ENCODE results near the gene SLC35F4. TPM values are rescaled to one million over a fixed set of nuclear protein-coding genes. Genes with fewer than 3 reads are reported as not detected.

Gene SLC35F4
- total RNA-seq, 1 experiment from 2014 or later = not detected

GRCh38 chr14:57560681-57561080 lies 305.2 kb downstream of the SLC35F4 start:
- BruUV-seq (replicated peaks) = no TSS peak
- Mint-ChIP-seq H3K4me3 (ENCODE audit: unreplicated experiment) (no peak overlapping the region), H3K27ac (ENCODE audit: unreplicated experiment) (no peak overlapping the region), H3K4me1 (ENCODE audit: low read depth, unreplicated experiment) (no peaks in the 10 kb centered on the region), H3K36me3 (ENCODE audit: insufficient read depth, unreplicated experiment) (no peaks in the 10 kb centered on the region), H3K9me3 (ENCODE audit: unreplicated experiment) (no peaks in the 10 kb centered on the region), H3K27me3 (ENCODE audit: insufficient read depth, unreplicated experiment) (peaks cover 13% of the 10 kb centered on the region)
- ChIA-PET POLR2A (no interaction called here), CTCF (no interaction called here)
- Histone ChIP-seq H3K4me1 (no peaks in the 10 kb centered on the region), H3K4me3 (ENCODE audit: low read depth, low read length) (no peak overlapping the region), H3K9me3 (no peaks in the 10 kb centered on the region), H3K27me3 (replicated peaks; ENCODE audit: control insufficient read depth, insufficient read depth, low read length) (no peaks in the 10 kb centered on the region; the same call in 1 of the 2 replicates), H3K36me3 (ENCODE audit: control insufficient read depth, insufficient read depth, low read length) (no peaks in the 10 kb centered on the region)
- no peak for DNase-seq
- intact Hi-C loops (cut with micrococcal nuclease; ENCODE audit: unreplicated experiment) = no loop called here
- TF ChIP-seq CTCF (IDR thresholded peaks at IDR 0.05; ENCODE audit: insufficient read depth in 1 of 2, low read depth in 1 of 2, low read length in 1 of 2, severe bottlenecking in 1 of 2, unreplicated experiment in 1 of 2) = no peak

- POLR2A ChIA-PET = no interaction called here
- H3K9me3 Mint-ChIP-seq (ENCODE audit: unreplicated experiment) = peaks cover 2% of the 10 kb centered on the region
- no peak overlapping the region for H3K27ac Mint-ChIP-seq (ENCODE audit: unreplicated experiment)
- H3K4me1 Mint-ChIP-seq (ENCODE audit: low read depth, unreplicated experiment) = no peaks in the 10 kb centered on the region
- H3K36me3 ChIP-seq (ENCODE audit: control insufficient read depth, insufficient read depth, low read length) = no peaks in the 10 kb centered on the region
- BruUV-seq (replicated peaks) = no TSS peak
- H3K4me1 ChIP-seq = no peaks in the 10 kb centered on the region
- intact Hi-C loops (cut with micrococcal nuclease; ENCODE audit: unreplicated experiment) = no loop called here
- no peaks in the 10 kb centered on the region for H3K9me3 ChIP-seq
- CTCF ChIA-PET = no interaction called here
- H3K36me3 Mint-ChIP-seq (ENCODE audit: insufficient read depth, unreplicated experiment) = no peaks in the 10 kb centered on the region
- peaks cover 11% of the 10 kb centered on the region for H3K27me3 Mint-ChIP-seq (ENCODE audit: insufficient read depth, unreplicated experiment)
- no peak for DNase-seq
- H3K4me3 ChIP-seq (ENCODE audit: low read depth, low read length) = no peak overlapping the region
- H3K4me3 Mint-ChIP-seq (ENCODE audit: unreplicated experiment) = no peak overlapping the region
- no peaks in the 10 kb centered on the region; the same call in 1 of the 2 replicates for H3K27me3 ChIP-seq (replicated peaks; ENCODE audit: control insufficient read depth, insufficient read depth, low read length)
- no peak for TF ChIP-seq CTCF (IDR thresholded peaks at IDR 0.05; ENCODE audit: insufficient read depth in 1 of 2, low read depth in 1 of 2, low read length in 1 of 2, severe bottlenecking in 1 of 2, unreplicated experiment in 1 of 2)
Measured at GRCh38 chr14:57559576-57559975, 306.3 kb downstream of the SLC35F4 start.

GRCh38 chr14:57549765-57550420 lies 316.0 kb downstream of the SLC35F4 start:
- no TSS peak for BruUV-seq (replicated peaks)
- DNase-seq = no peak
- H3K27ac Mint-ChIP-seq (ENCODE audit: unreplicated experiment) = no peak overlapping the region
- Histone ChIP-seq H3K36me3 (ENCODE audit: control insufficient read depth, insufficient read depth, low read length) (no peaks in the 10 kb centered on the region), H3K4me1 (no peaks in the 10 kb centered on the region), H3K9me3 (no peaks in the 10 kb centered on the region; the same call in 1 of the 2 replicates), H3K4me3 (ENCODE audit: low read depth, low read length) (no peak overlapping the region), H3K27me3 (replicated peaks; ENCODE audit: control insufficient read depth, insufficient read depth, low read length) (no peaks in the 10 kb centered on the region)
- peaks cover 17% of the 10 kb centered on the region for H3K9me3 Mint-ChIP-seq (ENCODE audit: unreplicated experiment)
- H3K4me3 Mint-ChIP-seq (ENCODE audit: unreplicated experiment) = no peak overlapping the region
- H3K36me3 Mint-ChIP-seq (ENCODE audit: insufficient read depth, unreplicated experiment) = no peaks in the 10 kb centered on the region
- TF ChIP-seq CTCF (IDR thresholded peaks at IDR 0.05; ENCODE audit: insufficient read depth in 1 of 2, low read depth in 1 of 2, low read length in 1 of 2, severe bottlenecking in 1 of 2, unreplicated experiment in 1 of 2) = no peak
- H3K27me3 Mint-ChIP-seq (ENCODE audit: insufficient read depth, unreplicated experiment) = peaks cover 5% of the 10 kb centered on the region
- ChIA-PET POLR2A (no interaction called here), CTCF (no interaction called here)
- intact Hi-C loops (cut with micrococcal nuclease; ENCODE audit: unreplicated experiment) = no loop called here
- no peaks in the 10 kb centered on the region for H3K4me1 Mint-ChIP-seq (ENCODE audit: low read depth, unreplicated experiment)

Measured in Caco-2 (cell line).